ENCODE measurements around the gene NUP62CL. TPM values are rescaled to one million over a fixed set of nuclear protein-coding genes. Genes with fewer than 3 reads are reported as not detected.
A peak's percentile ranks its signal among the peaks of the same experiment; 100 is the strongest.

NUP62CL gene
- total and polyA plus RNA-seq, 2 donors (not counting 1 experiment from before 2014, with no cell fraction given) = 0.89 to 3.2 TPM

DNA sequence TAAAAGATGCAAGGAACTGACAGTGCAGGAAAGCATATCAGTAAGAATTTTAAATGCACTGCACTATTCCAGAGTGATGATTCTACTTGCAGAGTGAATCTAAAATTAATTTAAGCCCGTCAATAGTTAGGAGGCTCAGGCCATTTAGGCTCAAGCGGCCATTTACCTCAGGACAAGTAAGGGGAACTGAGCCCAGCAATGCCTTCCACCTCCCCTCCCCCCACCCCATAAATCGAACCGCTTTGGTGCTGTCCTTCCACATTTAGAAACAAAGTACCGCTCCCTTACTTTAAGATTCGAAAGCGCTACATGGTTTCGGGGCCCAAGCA, 88.3 kb downstream of the NUP62CL start:
- Histone ChIP-seq H3K27ac (ENCODE audit: low read length in 2 of 2) (peak overlapping the region; percentile 50 to 73), H3K4me1 (ENCODE audit: control insufficient read depth in 2 of 2, insufficient read depth in 2 of 2, low read length in 2 of 2) (peaks cover 0 to 7% of the 10 kb centered on the region in 2 donors), H3K27me3 (replicated peaks in 1 of 4; ENCODE audit: control extremely low read depth in 1 of 4, control insufficient read depth in 3 of 4, insufficient read depth in 4 of 4, low read length in 3 of 4) (no peaks in the 10 kb centered on the region), H3K9me3 (ENCODE audit: control extremely low read depth in 1 of 3, control insufficient read depth in 2 of 3, insufficient read depth in 1 of 3, low read length in 2 of 3) (no peaks in the 10 kb centered on the region), H4K20me1 (ENCODE audit: control insufficient read depth, insufficient read depth, low read length, poor library complexity, severe bottlenecking) (no peaks in the 10 kb centered on the region), H3K36me3 (replicated peaks in 1 of 2; ENCODE audit: control extremely low read depth in 1 of 2, control insufficient read depth in 1 of 2, extremely low read depth in 1 of 2, insufficient read depth in 2 of 2, low read length in 1 of 2) (peaks cover 0 to 29% of the 10 kb centered on the region in 2 experiments), H3K79me2 (ENCODE audit: control insufficient read depth, insufficient read depth, low read length) (peaks cover 11% of the 10 kb centered on the region), H3K9ac (ENCODE audit: low read length) (peak overlapping the region; percentile 71), H2AFZ (ENCODE audit: insufficient read depth, low read depth, low read length, poor library complexity, severe bottlenecking) (peak overlapping the region; percentile 82), H3K4me2 (replicated peaks; ENCODE audit: low read depth, low read length, poor library complexity, severe bottlenecking) (peak overlapping the region; percentile 68), H3K4me3 (ENCODE audit: control extremely low read depth in 1 of 5, extremely low read depth in 1 of 5, insufficient read depth in 1 of 5, low read depth in 2 of 5, low read length in 4 of 5) (peak overlapping the region in 4 of 5 experiments; percentile 67 to 78 (median 70))
- Mint-ChIP-seq H3K4me1 (peaks cover 28% of the 10 kb centered on the region), H3K27ac (peak overlapping the region; percentile 15), H3K4me3 (peak overlapping the region; percentile 100), H3K9me3 (ENCODE audit: insufficient read depth) (no peaks in the 10 kb centered on the region), H3K27me3 (no peaks in the 10 kb centered on the region)
- intact Hi-C loops (cut with micrococcal nuclease) = loop anchor here (1.0 to 5.0 kb wide), 4 partner anchors 89 to 973 kb away; partner anchors contain the start of genes ATG4A, DNAAF6, NUP62CL and PRPS1
- POLR2A ChIA-PET = no interaction called here
- ATAC-seq (ENCODE audit: low read depth) (no peak), DNase-seq (no peak)
- CTCF ChIA-PET = no interaction called here
- no peak for TF ChIP-seq EZH2 (IDR thresholded peaks at IDR 0.05; ENCODE audit: borderline replicate concordance, insufficient read depth, low read depth, low read length, poor library complexity, severe bottlenecking)
- no peak for TF ChIP-seq CTCF (IDR thresholded peaks at IDR 0.05)
- 0% methylated on average over 2 of the region's 8 CpGs for WGBS (ENCODE audit: insufficient coverage)

GRCh38 chrX:107107459-107107858, 98.8 kb downstream of the NUP62CL start:
- H4K20me1 ChIP-seq (ENCODE audit: control insufficient read depth, insufficient read depth, low read length, poor library complexity, severe bottlenecking) = no peaks in the 10 kb centered on the region
- H3K27ac ChIP-seq (ENCODE audit: low read length in 2 of 2) = no peak overlapping the region
- Mint-ChIP-seq H3K27ac (no peak overlapping the region), H3K4me1 (peaks cover 15% of the 10 kb centered on the region), H3K27me3 (no peaks in the 10 kb centered on the region), H3K4me3 (no peak overlapping the region), H3K9me3 (ENCODE audit: insufficient read depth) (no peaks in the 10 kb centered on the region)
- no peak overlapping the region for H3K9ac ChIP-seq (ENCODE audit: low read length)
- H3K4me1 ChIP-seq (ENCODE audit: control insufficient read depth in 2 of 2, insufficient read depth in 2 of 2, low read length in 2 of 2) = no peaks in the 10 kb centered on the region
- H3K4me3 ChIP-seq (ENCODE audit: control extremely low read depth in 1 of 5, extremely low read depth in 1 of 5, insufficient read depth in 1 of 5, low read depth in 2 of 5, low read length in 4 of 5) = no peak overlapping the region
- ChIA-PET CTCF (no interaction called here), POLR2A (no interaction called here)
- H3K79me2 ChIP-seq (ENCODE audit: control insufficient read depth, insufficient read depth, low read length) = no peaks in the 10 kb centered on the region
- WGBS (ENCODE audit: insufficient coverage) = no CpG with 5 or more reads among the region's 1 CpG
- no peaks in the 10 kb centered on the region for H3K27me3 ChIP-seq (replicated peaks in 1 of 4; ENCODE audit: control extremely low read depth in 1 of 4, control insufficient read depth in 3 of 4, insufficient read depth in 4 of 4, low read length in 3 of 4)
- intact Hi-C loops (cut with micrococcal nuclease) = no loop called here
- ATAC-seq (ENCODE audit: low read depth) (no peak), DNase-seq (no peak)
- no peak overlapping the region for H2AFZ ChIP-seq (ENCODE audit: insufficient read depth, low read depth, low read length, poor library complexity, severe bottlenecking)
- TF ChIP-seq CTCF (IDR thresholded peaks at IDR 0.05) (no peak), EZH2 (IDR thresholded peaks at IDR 0.05; ENCODE audit: borderline replicate concordance, insufficient read depth, low read depth, low read length, poor library complexity, severe bottlenecking) (no peak)
- no peak overlapping the region for H3K4me2 ChIP-seq (replicated peaks; ENCODE audit: low read depth, low read length, poor library complexity, severe bottlenecking)
- peaks cover 0 to 5% of the 10 kb centered on the region in 2 experiments for H3K36me3 ChIP-seq (replicated peaks in 1 of 2; ENCODE audit: control extremely low read depth in 1 of 2, control insufficient read depth in 1 of 2, extremely low read depth in 1 of 2, insufficient read depth in 2 of 2, low read length in 1 of 2)
- no peaks in the 10 kb centered on the region for H3K9me3 ChIP-seq (ENCODE audit: control extremely low read depth in 1 of 3, control insufficient read depth in 2 of 3, insufficient read depth in 1 of 3, low read length in 2 of 3)

Measured in B cell (primary cell).